HepG2 (cell line): ENCODE data around the gene ERMARD. TPM values are rescaled to one million over a fixed set of nuclear protein-coding genes. Genes with fewer than 3 reads are reported as not detected.
A peak's percentile ranks its signal among the peaks of the same experiment; 100 is the strongest.

Experiments used
- AGO2 ChIP-seq: fragments of 200-400 bp; formaldehyde crosslinking; optimal IDR thresholded peaks from 2 replicates; pipeline ENCODE3; 2017; ENCODE audit warnings: mild to moderate bottlenecking, low read depth, low read length, moderate library complexity
- ASH2L ChIP-seq: fragments of 300-600, 200-600 bp; sonication (generic); IDR thresholded peaks from 2 replicates; pipeline ENCODE4 v1.7.0; 2017; ENCODE audit warnings: low read depth, mild to moderate bottlenecking, moderate library complexity, mixed read lengths, low read length; ENCODE audit not compliant: insufficient read length
- BCL6 ChIP-seq: IDR thresholded peaks from 2 replicates; pipeline ENCODE4 v1.6.1; 2016; ENCODE audit warnings: missing genetic modification reagents, missing compliant biosample characterization
- CC2D1A ChIP-seq: sonication (generic); formaldehyde crosslinking; IDR thresholded peaks from 2 replicates; pipeline ENCODE4 v1.8.1; 2023; ENCODE audit warnings: mild to moderate bottlenecking, missing genetic modification reagents
- CEBPZ ChIP-seq: IDR thresholded peaks from 2 replicates; pipeline ENCODE4 v1.6.1; 2012; ENCODE audit warnings: low read length, improper control_type of control experiment
- FOSL1 ChIP-seq: sonication (generic); formaldehyde crosslinking; IDR thresholded peaks from 2 replicates; pipeline ENCODE4 v1.9.0; 2021; ENCODE audit warnings: missing genetic modification reagents, borderline replicate concordance
- FOXP4 ChIP-seq: sonication (generic); formaldehyde crosslinking; IDR thresholded peaks from 2 replicates; pipeline ENCODE4 v1.4.0; 2020; ENCODE audit warnings: missing genetic modification reagents
- GATA4 ChIP-seq: sonication (generic); IDR thresholded peaks from 2 replicates; pipeline ENCODE4 v1.6.1; 2016; ENCODE audit warnings: antibody characterized with exemption, low read depth, borderline replicate concordance
- HOXA7 ChIP-seq: sonication (generic); formaldehyde crosslinking; IDR thresholded peaks from 2 replicates; pipeline ENCODE4 v1.8.1; 2022; ENCODE audit warnings: mild to moderate bottlenecking, missing genetic modification reagents, moderate library complexity
- KDM6A ChIP-seq: IDR thresholded peaks from 2 replicates; pipeline ENCODE4 v1.6.1; 2016; ENCODE audit warnings: low read depth
- MBNL3 ChIP-seq: fragments of 250-450 bp; sonication (Bioruptor Pico); conservative IDR thresholded peaks from 2 replicates; pipeline ENCODE4 v1.8.0; 2022; ENCODE audit warnings: mild to moderate bottlenecking, inconsistent platforms
- MTF1 ChIP-seq: sonication (generic); formaldehyde crosslinking; IDR thresholded peaks from 2 replicates; pipeline ENCODE4 v1.5.0; 2020; ENCODE audit warnings: missing genetic modification reagents
- NAIF1 ChIP-seq: sonication (generic); formaldehyde crosslinking; IDR thresholded peaks from 2 replicates; pipeline ENCODE4 v1.5.0; 2020; ENCODE audit warnings: mild to moderate bottlenecking, missing genetic modification reagents, borderline replicate concordance
- NR2F6 ChIP-seq, 2 experiments: IDR thresholded peaks; 2 replicates each; pipeline ENCODE4 v1.6.1; 2016; ENCODE audit warnings: antibody characterized with exemption in 1 of 2, mild to moderate bottlenecking in 1 of 2
- PHF21A ChIP-seq: sonication (generic); formaldehyde crosslinking; IDR thresholded peaks from 2 replicates; pipeline ENCODE4 v1.5.0; 2020; ENCODE audit warnings: mild to moderate bottlenecking, missing genetic modification reagents
- POLR2AphosphoS5 ChIP-seq: IDR thresholded peaks from 2 replicates; pipeline ENCODE4 v1.6.1; 2012; ENCODE audit warnings: low read depth, low read length
- RBFOX2 ChIP-seq: fragments of 200-400 bp; formaldehyde crosslinking; IDR thresholded peaks from 2 replicates; pipeline ENCODE4 v1.6.1; 2017; ENCODE audit warnings: low read depth, mild to moderate bottlenecking, low read length
- RCOR2 ChIP-seq: IDR thresholded peaks from 2 replicates; pipeline ENCODE4 v1.6.1; 2016; ENCODE audit warnings: missing biosample characterization, missing genetic modification reagents
- REL ChIP-seq: sonication (generic); formaldehyde crosslinking; conservative IDR thresholded peaks from 2 replicates; pipeline ENCODE4 v1.8.0; 2022; ENCODE audit warnings: mild to moderate bottlenecking, missing genetic modification reagents, moderate library complexity
- SIX4 ChIP-seq: sonication (generic); formaldehyde crosslinking; IDR thresholded peaks from 2 replicates; pipeline ENCODE4 v1.4.0; 2020; ENCODE audit warnings: missing genetic modification reagents
- SMARCC2 ChIP-seq: fragments of 450-650 bp; IDR thresholded peaks from 2 replicates; pipeline ENCODE4 v1.6.1; 2017; ENCODE audit warnings: antibody characterized with exemption, mild to moderate bottlenecking
- SNAPC2 ChIP-seq: sonication (generic); formaldehyde crosslinking; IDR thresholded peaks from 2 replicates; pipeline ENCODE4 v1.8.1; 2022; ENCODE audit warnings: mild to moderate bottlenecking, missing genetic modification reagents
- TSC22D2 ChIP-seq: sonication (generic); formaldehyde crosslinking; IDR thresholded peaks from 2 replicates; pipeline ENCODE4 v1.5.1; 2020; ENCODE audit warnings: missing genetic modification reagents, mild to moderate bottlenecking, borderline replicate concordance
- ZFP37 ChIP-seq: sonication (generic); formaldehyde crosslinking; IDR thresholded peaks from 2 replicates; pipeline ENCODE4 v1.4.0; 2020; ENCODE audit warnings: missing genetic modification reagents, borderline replicate concordance
- ZNF331 ChIP-seq: sonication (generic); formaldehyde crosslinking; IDR thresholded peaks from 2 replicates; pipeline ENCODE4 v1.4.0; 2020; ENCODE audit warnings: missing genetic modification reagents
- ZNF431 ChIP-seq: sonication (generic); formaldehyde crosslinking; IDR thresholded peaks from 2 replicates; pipeline ENCODE4 v1.9.0; 2022; ENCODE audit warnings: missing genetic modification reagents, low read depth, mild to moderate bottlenecking, borderline replicate concordance
- ZNF446 ChIP-seq: sonication (generic); formaldehyde crosslinking; IDR thresholded peaks from 2 replicates; pipeline ENCODE4 v1.5.0; 2020; ENCODE audit warnings: mild to moderate bottlenecking, missing genetic modification reagents
- ZNF7 ChIP-seq: IDR thresholded peaks from 2 replicates; pipeline ENCODE4 v1.6.1; 2016; ENCODE audit warnings: missing biosample characterization, missing genetic modification reagents
- ZNF775 ChIP-seq: sonication (generic); formaldehyde crosslinking; IDR thresholded peaks from 2 replicates; pipeline ENCODE4 v1.4.0; 2020; ENCODE audit warnings: missing genetic modification reagents, mild to moderate bottlenecking, moderate library complexity, borderline replicate concordance
- polyA plus RNA-seq, 8 experiments: library from polyadenylated mRNA; depleted of rRNA in 3 of 8; stranded (reverse) in 7 of 8; unstranded in 1 of 8; fragments of >200 nt; fragmentation: Illumina TruSeq in 4 of 8; extraction: Trizol in 4 of 8; gene quantifications; 2 replicates each; pipeline versions ENCODE4 v1.2.1 to v1.2.3, GENCODE V29; 2011 to 2016; ENCODE audit warnings: low read depth in 4 of 8, missing spikeins in 1 of 8, mixed read lengths in 1 of 8; ENCODE audit not compliant: insufficient read depth in 1 of 8
- total RNA-seq, 5 experiments: library from RNA; depleted of rRNA; stranded (reverse); fragments of >200 nt; fragmentation: Illumina TruSeq; extraction: Trizol; gene quantifications; 2 replicates each; pipeline ENCODE4 v1.2.3, GENCODE V29; 2016; ENCODE audit warnings: low read depth in 1 of 5

ERMARD gene
- total and polyA plus RNA-seq, 2 of the 13 experiments (the other 11 are each of a cell fraction or from before 2014, with no cell fraction given): 8.8 to 10.7 TPM

- TF ChIP-seq CEBPZ (no peak), AGO2 (no peak), FOSL1 (CRISPR knock-in tag) (no peak), TSC22D2 (no peak), ZNF775 (CRISPR knock-in tag) (no peak), KDM6A (no peak), BCL6 (0 out of 2 replicates have a peak, but pooled peaks have one; percentile 13), SIX4 (CRISPR knock-in tag) (no peak), RBFOX2 (no peak), ZNF431 (CRISPR knock-in tag) (no peak), ZNF446 (CRISPR knock-in tag) (no peak), SMARCC2 (no peak), SNAPC2 (CRISPR knock-in tag) (no peak), ZNF331 (CRISPR knock-in tag) (no peak), POLR2AphosphoS5 (0 out of 2 replicates have a peak, but pooled peaks have one; percentile 27), CC2D1A (0 out of 2 replicates have a peak, but pooled peaks have one; percentile 15), ZFP37 (no peak), ZNF7 (CRISPR knock-in tag) (no peak), MBNL3 (CRISPR knock-in tag) (no peak), PHF21A (CRISPR knock-in tag) (no peak), NR2F6 (IDR thresholded peaks at IDR 0.05) (no peak), NR2F6 (CRISPR knock-in tag; IDR thresholded peaks at IDR 0.05) (no peak), HOXA7 (CRISPR knock-in tag) (0 out of 2 replicates have a peak, but pooled peaks have one; percentile 80), MTF1 (CRISPR knock-in tag) (no peak), NAIF1 (CRISPR knock-in tag) (no peak), REL (no peak), ASH2L (no peak), FOXP4 (no peak), GATA4 (no peak), RCOR2 (CRISPR knock-in tag) (peak; percentile 51; the same call in 1 of the 2 replicates)
Observed at GRCh38 chr6:169752074-169752623, 727 bp downstream of the ERMARD start (continued).
